Sigmoid colon (tissue), 4 donors: ENCODE data around the gene THSD7B.

Experiments
- CTCF ChIP-seq, 4 experiments: fragments of 450-650 bp in 3 of 4; fragments of 200-600 bp in 1 of 4; IDR thresholded peaks; one replicate each; pipeline ENCODE4 v1.5.1; 2016 to 2019; ENCODE audit warnings: antibody characterized with exemption in 4 of 4, mild to moderate bottlenecking in 3 of 4, moderate library complexity in 2 of 4
- EP300 ChIP-seq, 4 donors: sonication (generic); formaldehyde crosslinking; IDR thresholded peaks; one replicate each; pipeline ENCODE4 v1.6.1; 2017; ENCODE audit warnings: antibody characterized with exemption in 4 of 4
- POLR2A ChIP-seq, 2 donors: fragments of 450-650 bp; IDR thresholded peaks; one replicate each; pipeline ENCODE4 v1.6.1; 2016; ENCODE audit warnings: antibody characterized with exemption in 2 of 2, mild to moderate bottlenecking in 2 of 2, moderate library complexity in 2 of 2
- POLR2AphosphoS5 ChIP-seq, 4 donors: sonication (generic); formaldehyde crosslinking; IDR thresholded peaks; one replicate each; pipeline ENCODE4 v1.6.1; 2017; ENCODE audit warnings: antibody characterized with exemption in 4 of 4

GRCh38 chr2:136929531-136929930 lies 164.2 kb downstream of the THSD7B start:
- no peak for TF ChIP-seq CTCF (IDR thresholded peaks at IDR 0.05)
- no peak for TF ChIP-seq POLR2A (IDR thresholded peaks at IDR 0.05)
- no peak for TF ChIP-seq EP300 (IDR thresholded peaks at IDR 0.05)
- TF ChIP-seq POLR2AphosphoS5 (IDR thresholded peaks at IDR 0.05) = no peak
